Right lung (tissue), 5 donors: Measurements from ENCODE around the gene LRRC4B. TPM values are rescaled to one million over a fixed set of nuclear protein-coding genes. Genes with fewer than 3 reads are reported as not detected.

Experiments
- DNase-seq, 2 donors: peaks; one replicate each; pipeline ENCODE4 v3.0.0-alpha.2; 2013
- polyA plus RNA-seq, 5 donors: library from polyadenylated mRNA; unstranded; fragments of 120-200 nt; gene quantifications; one replicate each; pipeline versions ENCODE4 v1.2.1 to v1.2.3, GENCODE V29; 2013; ENCODE audit warnings: inconsistent platforms in 1 of 5, low replicate concordance in 1 of 5; ENCODE audit not compliant: insufficient read length in 5 of 5, insufficient read depth in 1 of 5

LRRC4B gene
- polyA plus RNA-seq, 5 donors = 7.8 to 20.8 (median 10.9) TPM

GRCh38 chr19:50508843-50509190 is 59.4 kb downstream of the LRRC4B start:
- no peak for DNase-seq

GRCh38 chr19:50507376-50507775 is 60.9 kb downstream of the LRRC4B start:
- DNase-seq = no peak

- no peak for DNase-seq
Observed at GRCh38 chr19:50506700-50507099, 61.5 kb downstream of the LRRC4B start.

GRCh38 chr19:50505856-50506611 is 62.2 kb downstream of the LRRC4B start:
- DNase-seq = no peak

- no peak for DNase-seq
Observed at GRCh38 chr19:50501568-50502475, 66.4 kb downstream of the LRRC4B start.

GRCh38 chr19:50501186-50501567 is 67.1 kb downstream of the LRRC4B start:
- DNase-seq = no peak

GRCh38 chr19:50500753-50501151 is 67.5 kb downstream of the LRRC4B start:
- DNase-seq = no peak

GRCh38 chr19:50500060-50500752 is 68.0 kb downstream of the LRRC4B start:
- DNase-seq = no peak

GRCh38 chr19:50498219-50499056 is 69.8 kb downstream of the LRRC4B start:
- DNase-seq = no peak

GRCh38 chr19:50497022-50497405 is 71.2 kb downstream of the LRRC4B start:
- no peak for DNase-seq

- DNase-seq = no peak
Observed at GRCh38 chr19:50496189-50497021, 71.8 kb downstream of the LRRC4B start.

GRCh38 chr19:50495020-50495531 is 73.2 kb downstream of the LRRC4B start:
- no peak for DNase-seq

GRCh38 chr19:50494186-50495019 is 73.8 kb downstream of the LRRC4B start:
- DNase-seq = no peak

- no peak for DNase-seq
Observed at GRCh38 chr19:50493171-50493570, 75.1 kb downstream of the LRRC4B start.

GRCh38 chr19:50492303-50493052 is 75.8 kb downstream of the LRRC4B start:
- DNase-seq = no peak

GRCh38 chr19:50490991-50491472 is 77.2 kb downstream of the LRRC4B start:
- no peak for DNase-seq

- no peak for DNase-seq
Observed at GRCh38 chr19:50490411-50490811, 77.8 kb downstream of the LRRC4B start.

GRCh38 chr19:50489461-50490011 is 78.7 kb downstream of the LRRC4B start:
- no peak for DNase-seq
